Ovary (tissue), 9 donors: ENCODE data around the gene CFAP299. TPM values are rescaled to one million over a fixed set of nuclear protein-coding genes. Genes with fewer than 3 reads are reported as not detected.
"Not testable (repeated sequence)": the region's sequence is repeated elsewhere in the genome, so short reads cannot be mapped to it uniquely, and the experiment has no call there.

Experiments used
- DNase-seq, 5 donors: peaks; one replicate each; pipeline ENCODE4 v3.0.0-alpha.2; 2019 to 2020
- H3K27ac ChIP-seq, 2 donors: fragments of 200-600 bp; one replicate each; pipeline versions ENCODE4 v1.5.1 to v1.8.0; 2019 to 2022
- H3K27me3 ChIP-seq: fragments of 200-600 bp; one replicate; pipeline ENCODE4 v1.8.0; 2022
- H3K36me3 ChIP-seq: fragments of 200-600 bp; sonication (generic); one replicate; pipeline ENCODE4 v1.5.1; 2019
- H3K4me1 ChIP-seq: one replicate; pipeline ENCODE4 v1.8.1; 2013; ENCODE audit warnings: mild to moderate bottlenecking, moderate library complexity; ENCODE audit not compliant: insufficient read depth
- H3K4me3 ChIP-seq: fragments of 200-600 bp; sonication (generic); one replicate; pipeline ENCODE4 v1.5.1; 2017
- H3K9me3 ChIP-seq, 2 donors: fragments of 200-600 bp in 1 of 2; sonication (generic) in 1 of 2; one replicate each; pipeline versions ENCODE4 v1.5.1 to v1.8.1; 2013 to 2019; ENCODE audit warnings: mild to moderate bottlenecking in 1 of 2, moderate library complexity in 1 of 2
- CTCF ChIP-seq, 3 donors: fragments of 450-650 bp in 2 of 3; fragments of 200-600 bp in 1 of 3; IDR thresholded peaks; one replicate each; pipeline versions ENCODE4 v1.5.1 to v1.8.0; 2016 to 2022; ENCODE audit warnings: antibody characterized with exemption in 3 of 3, mild to moderate bottlenecking in 1 of 3
- EP300 ChIP-seq: sonication (generic); formaldehyde crosslinking; IDR thresholded peaks from one replicate; pipeline ENCODE4 v1.6.1; 2017; ENCODE audit warnings: antibody characterized with exemption
- POLR2A ChIP-seq: fragments of 450-650 bp; IDR thresholded peaks from one replicate; pipeline ENCODE4 v1.6.1; 2017; ENCODE audit warnings: antibody characterized with exemption, mild to moderate bottlenecking, moderate library complexity
- WGBS, 3 donors: extraction: QIAGEN DNeasy Blood & Tissue Kit in 1 of 3; methylation state at CpG; one replicate each; pipeline versions ENCODE4 v1.1.5 to v1.1.7; 2013 to 2017; 5-methylcytosine and 5-hydroxymethylcytosine counted together
- intact Hi-C, 4 donors: fragments of 100-400 bp; cut with DNase I; formaldehyde crosslinking; loops; one replicate each; pipeline versions ENCODE4 v1.11.0 to v1.15.1; 2022 to 2023
- polyA plus RNA-seq, 2 donors: library from polyadenylated mRNA; stranded (reverse); fragments of 200-250 nt in 1 of 2; fragments of 350-450 nt in 1 of 2; fragmentation: Illumina TruSeq in 1 of 2; extraction: RNeasy Lipid Tissue Mini Kit (QIAGEN cat#74804) in 1 of 2; gene quantifications; one replicate each; pipeline ENCODE4 v1.2.3, GENCODE V29; 2013 to 2014
- total RNA-seq, 7 donors: library from RNA; depleted of rRNA in 2 of 7; stranded (reverse); fragments of >200 nt in 2 of 7; fragmentation: NEBNext Ultra II Directional in 3 of 7; extraction: Animal tissue kit (Norgen Biotek cat#: 25700) in 3 of 7; gene quantifications; one replicate each; pipeline versions ENCODE4 v1.1.0 to v1.2.4, GENCODE V29; 2016 to 2023
- donor health status: DM: no; HTN: no; CAD: no; lungs with moderate emphysema.
- donor health status: DM: no; HTN: no; CAD: no.
- donor health status: Bipolar disorder and iron deficiency.
- donor health status: DM: yes; HTN: yes; CAD: no.
- donor health status: DM: no; HTN: no; CAD: no.
- donor health status: DM: yes; HTN: yes; CAD: no.

The CFAP299 gene
- total and polyA plus RNA-seq, 9 donors, result 0.32 to 17.0 (median 0.97) TPM; not detected in 2

- no peak for TF ChIP-seq POLR2A
- TF ChIP-seq CTCF (IDR thresholded peaks at IDR 0.05), result no peak
- no peak for TF ChIP-seq EP300
- no peaks in the 10 kb centered on the region for H3K36me3 ChIP-seq
- H3K27me3 ChIP-seq, result no peaks in the 10 kb centered on the region
- DNase-seq, result no peak
- intact Hi-C loops, result no loop called here
- H3K27ac ChIP-seq, result no peak overlapping the region
- no peaks in the 10 kb centered on the region for H3K4me1 ChIP-seq
- no peak overlapping the region for H3K4me3 ChIP-seq
- no peaks in the 10 kb centered on the region for H3K9me3 ChIP-seq
- 5 to 42% (median 5%) methylated on average over 2 of the region's 2 CpGs for WGBS, 3 donors
These were observed 310.5 kb downstream of the CFAP299 start for GRCh38 chr4:80646061-80646460.

- intact Hi-C loops, result no loop called here
- Histone ChIP-seq H3K4me3 (no peak overlapping the region), H3K27me3 (no peaks in the 10 kb centered on the region), H3K27ac (no peak overlapping the region), H3K36me3 (no peaks in the 10 kb centered on the region), H3K9me3 (no peaks in the 10 kb centered on the region), H3K4me1 (no peaks in the 10 kb centered on the region)
- 23 to 42% (median 29%) methylated on average over 2 of the region's 2 CpGs for WGBS, 3 donors
- TF ChIP-seq CTCF (IDR thresholded peaks at IDR 0.05) (no peak), EP300 (no peak), POLR2A (no peak)
- DNase-seq, result no peak
These were observed 320.1 kb downstream of the CFAP299 start for GRCh38 chr4:80655662-80656061.

- H3K27ac ChIP-seq, DNase-seq, H3K4me1 ChIP-seq, H3K36me3 ChIP-seq, H3K27me3 ChIP-seq, H3K4me3 ChIP-seq, H3K9me3 ChIP-seq, intact Hi-C loops: not testable (repeated sequence)
- WGBS, 3 donors, result 96 to 97% (median 97%) methylated on average over 3 of the region's 3 CpGs
These were observed 334.6 kb downstream of the CFAP299 start for GRCh38 chr4:80670118-80670517.

GRCh38 chr4:80678413-80678812 is 342.9 kb downstream of the CFAP299 start:
- Histone ChIP-seq H3K27me3 (no peaks in the 10 kb centered on the region), H3K4me3 (no peak overlapping the region), H3K9me3 (no peaks in the 10 kb centered on the region), H3K36me3 (no peaks in the 10 kb centered on the region), H3K4me1 (no peaks in the 10 kb centered on the region), H3K27ac (no peak overlapping the region)
- no peak for DNase-seq
- TF ChIP-seq CTCF (IDR thresholded peaks at IDR 0.05) (no peak), POLR2A (no peak), EP300 (no peak)
- intact Hi-C loops, result no loop called here

GRCh38 chr4:80680934-80681333 is 345.4 kb downstream of the CFAP299 start:
- TF ChIP-seq CTCF (IDR thresholded peaks at IDR 0.05) (no peak), POLR2A (no peak), EP300 (no peak)
- no peaks in the 10 kb centered on the region for H3K36me3 ChIP-seq
- H3K4me3 ChIP-seq, result no peak overlapping the region
- no peaks in the 10 kb centered on the region for H3K4me1 ChIP-seq
- H3K27me3 ChIP-seq, result no peaks in the 10 kb centered on the region
- no peaks in the 10 kb centered on the region for H3K9me3 ChIP-seq
- H3K27ac ChIP-seq, result no peak overlapping the region
- intact Hi-C loops, result no loop called here
- no peak for DNase-seq
